ENCODE measurements around the gene NIPAL4. TPM values are rescaled to one million over a fixed set of nuclear protein-coding genes. Genes with fewer than 3 reads are reported as not detected.
A peak's percentile ranks its signal among the peaks of the same experiment; 100 is the strongest.

Gene NIPAL4
- total RNA-seq, 2 experiments from 2014 or later, result 0.60 to 0.64 TPM

DNA sequence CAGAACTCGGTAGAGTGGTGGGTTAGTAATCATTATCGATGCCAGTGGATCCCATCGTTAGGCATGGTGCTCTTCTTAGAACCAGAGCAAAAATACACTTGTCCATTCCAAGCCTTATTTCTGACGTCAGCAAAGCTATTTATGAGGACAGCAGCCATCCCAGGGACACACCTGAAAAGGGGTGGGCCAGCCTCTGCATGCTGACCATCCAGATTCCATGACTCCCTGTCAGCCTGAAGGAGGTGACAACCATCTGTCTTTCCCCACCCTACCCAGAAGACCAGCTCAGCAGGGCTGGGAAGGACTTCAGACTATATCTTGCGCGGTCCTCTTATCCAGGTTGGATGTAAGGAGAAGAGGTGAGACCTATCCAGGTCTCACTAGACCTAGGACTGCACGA, 5.7 kb upstream of the NIPAL4 start:
- Mint-ChIP-seq H3K27me3 (peaks cover 10% of the 10 kb centered on the region), H3K4me3 (no peak overlapping the region), H3K27ac (no peak overlapping the region), H3K36me3 (no peaks in the 10 kb centered on the region), H3K9me3 (no peaks in the 10 kb centered on the region), H3K4me1 (peaks cover 2% of the 10 kb centered on the region)
- DNase-seq, result no peak

DNA sequence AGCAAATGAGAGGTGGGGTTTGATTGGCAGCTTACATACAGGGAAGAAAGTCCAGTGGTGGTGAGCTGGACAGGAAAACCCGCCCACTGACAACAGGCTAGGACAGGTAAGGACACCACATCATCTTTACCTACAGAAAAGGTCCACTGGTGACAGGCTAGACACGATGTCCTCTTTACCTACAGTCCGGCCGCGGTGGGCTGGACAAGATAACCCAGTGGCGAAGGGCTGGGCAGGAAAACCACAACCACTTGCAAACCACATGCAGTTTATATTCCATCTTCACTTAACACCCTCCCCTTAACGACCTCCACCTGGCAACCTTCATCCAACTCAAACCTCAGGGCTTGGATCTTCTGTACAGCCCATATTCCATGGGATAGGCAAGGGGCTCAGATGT, 5.0 kb upstream of the NIPAL4 start:
- H3K4me3 Mint-ChIP-seq, result no peak overlapping the region
- H3K27me3 Mint-ChIP-seq, result peaks cover 15% of the 10 kb centered on the region
- H3K9me3 Mint-ChIP-seq, result no peaks in the 10 kb centered on the region
- H3K4me1 Mint-ChIP-seq, result peaks cover 4% of the 10 kb centered on the region
- no peak for DNase-seq
- H3K27ac Mint-ChIP-seq, result no peak overlapping the region
- no peaks in the 10 kb centered on the region for H3K36me3 Mint-ChIP-seq

DNA sequence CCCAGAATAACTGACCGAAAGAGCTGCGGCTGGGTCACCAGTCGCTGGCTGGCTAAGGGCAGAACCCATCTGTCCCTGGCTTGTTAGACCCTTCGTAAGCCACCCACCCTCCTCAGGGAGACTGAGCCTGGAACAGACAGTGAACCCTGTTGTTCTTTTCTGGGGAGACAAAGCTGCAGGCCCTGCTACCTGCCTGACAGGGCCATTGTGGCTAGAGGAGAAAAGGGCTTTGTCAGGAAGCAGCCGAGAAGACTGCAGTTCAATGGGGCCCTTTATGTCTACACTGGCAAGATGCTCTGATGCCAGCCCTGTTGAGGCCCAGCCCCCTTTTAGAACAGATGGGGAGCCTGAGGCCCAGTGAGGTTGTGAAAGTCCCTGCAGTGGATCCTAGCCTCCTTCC, 3.7 kb upstream of the NIPAL4 start:
- Mint-ChIP-seq H3K27ac (no peak overlapping the region), H3K36me3 (no peaks in the 10 kb centered on the region), H3K4me1 (peaks cover 12% of the 10 kb centered on the region), H3K9me3 (no peaks in the 10 kb centered on the region), H3K4me3 (no peak overlapping the region), H3K27me3 (peaks cover 27% of the 10 kb centered on the region)
- no peak for DNase-seq

DNA sequence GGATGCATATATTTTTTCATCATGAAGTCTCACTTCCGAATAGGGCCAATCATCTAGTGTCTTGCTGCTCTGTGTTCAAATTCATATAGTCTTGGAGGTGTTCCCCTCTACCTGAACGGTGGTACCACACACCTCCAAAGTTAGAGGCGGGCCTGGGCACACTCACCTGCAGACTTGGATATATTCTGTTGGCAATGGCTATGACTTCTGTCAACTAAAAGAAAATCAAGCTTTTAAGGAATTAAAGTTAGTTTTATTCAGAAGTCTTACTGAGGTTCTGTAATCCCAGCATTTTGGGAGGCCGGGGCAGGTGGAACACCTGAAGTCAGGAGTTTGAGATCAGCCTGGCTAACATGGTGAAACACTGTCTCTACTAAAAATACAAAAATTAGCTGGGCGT, 2.6 kb upstream of the NIPAL4 start:
- DNase-seq, result no peak
- H3K27ac Mint-ChIP-seq, result no peak overlapping the region
- H3K4me1 Mint-ChIP-seq, result peaks cover 12% of the 10 kb centered on the region
- no peaks in the 10 kb centered on the region for H3K9me3 Mint-ChIP-seq
- peaks cover 37% of the 10 kb centered on the region for H3K27me3 Mint-ChIP-seq
- no peak overlapping the region for H3K4me3 Mint-ChIP-seq
- no peaks in the 10 kb centered on the region for H3K36me3 Mint-ChIP-seq

DNA sequence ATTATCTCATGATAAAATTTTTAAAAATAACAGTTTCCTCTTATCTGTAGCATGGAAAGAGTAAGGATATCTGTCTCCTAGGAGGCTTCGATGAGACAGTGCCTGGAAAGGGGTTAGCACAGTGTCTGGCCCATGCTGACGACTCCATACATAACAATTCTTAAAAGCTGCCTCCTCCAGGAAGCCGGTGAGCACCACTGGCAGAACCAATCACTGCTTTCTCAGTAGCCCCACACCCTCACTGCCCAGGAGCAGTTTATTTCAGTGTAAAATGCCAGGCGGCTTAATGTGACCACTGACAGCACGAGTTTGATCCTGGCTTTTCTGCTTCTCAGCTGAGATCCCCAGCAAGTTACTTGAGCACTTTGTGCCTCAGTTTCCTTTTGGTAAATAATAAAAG, 1.2 kb upstream of the NIPAL4 start:
- no peak for DNase-seq
- H3K27ac Mint-ChIP-seq, result no peak overlapping the region
- H3K27me3 Mint-ChIP-seq, result peaks cover 42% of the 10 kb centered on the region
- peaks cover 15% of the 10 kb centered on the region for H3K4me1 Mint-ChIP-seq
- H3K36me3 Mint-ChIP-seq, result no peaks in the 10 kb centered on the region
- no peaks in the 10 kb centered on the region for H3K9me3 Mint-ChIP-seq
- H3K4me3 Mint-ChIP-seq, result no peak overlapping the region

DNA sequence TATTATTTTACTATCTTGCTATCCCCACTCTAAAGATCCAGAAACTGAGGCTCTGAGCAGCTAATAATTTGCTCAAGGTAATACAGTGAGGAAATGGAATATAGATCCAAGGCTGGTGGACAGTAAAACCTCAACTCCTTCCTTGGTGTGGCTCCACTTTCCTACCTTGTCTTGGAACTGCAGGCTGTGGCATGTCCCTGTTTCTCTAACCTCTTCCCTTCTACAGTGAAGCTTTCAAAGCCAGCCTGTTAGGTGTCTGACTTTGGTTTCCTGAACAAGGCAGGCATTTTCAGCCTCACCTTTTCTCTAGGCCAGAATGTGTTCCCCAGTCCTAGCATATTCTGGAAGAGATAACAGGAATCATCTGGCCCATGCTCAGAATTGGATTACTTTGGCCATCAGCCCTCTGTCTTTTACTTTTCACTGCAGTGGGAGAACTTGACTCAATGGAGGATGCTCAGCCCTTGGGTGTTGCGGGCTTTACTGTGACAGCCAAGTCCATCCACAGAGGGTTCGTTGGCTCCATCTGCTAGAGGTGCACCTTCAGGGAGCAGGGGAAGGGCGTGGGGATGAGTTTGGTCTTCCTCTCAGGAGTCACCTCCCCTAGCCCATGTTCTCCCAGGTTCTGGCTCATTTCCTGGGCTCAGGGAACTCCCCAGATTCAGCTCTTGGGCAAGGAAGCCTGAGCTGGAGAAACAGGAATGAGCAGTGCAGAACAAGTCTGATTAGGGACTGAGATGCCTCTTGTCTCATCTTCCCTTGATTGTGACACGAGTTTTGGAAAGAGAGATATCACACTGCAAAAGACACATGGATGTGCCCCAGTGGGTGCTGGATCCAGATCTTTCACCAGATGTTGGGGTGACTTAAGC, 1.1 kb downstream of the NIPAL4 start:
- Mint-ChIP-seq H3K4me1 (peaks cover 25% of the 10 kb centered on the region), H3K27me3 (peaks cover 51% of the 10 kb centered on the region), H3K27ac (no peak overlapping the region), H3K4me3 (peak overlapping the region; percentile 64), H3K9me3 (no peaks in the 10 kb centered on the region), H3K36me3 (no peaks in the 10 kb centered on the region)
- DNase-seq, result no peak

DNA sequence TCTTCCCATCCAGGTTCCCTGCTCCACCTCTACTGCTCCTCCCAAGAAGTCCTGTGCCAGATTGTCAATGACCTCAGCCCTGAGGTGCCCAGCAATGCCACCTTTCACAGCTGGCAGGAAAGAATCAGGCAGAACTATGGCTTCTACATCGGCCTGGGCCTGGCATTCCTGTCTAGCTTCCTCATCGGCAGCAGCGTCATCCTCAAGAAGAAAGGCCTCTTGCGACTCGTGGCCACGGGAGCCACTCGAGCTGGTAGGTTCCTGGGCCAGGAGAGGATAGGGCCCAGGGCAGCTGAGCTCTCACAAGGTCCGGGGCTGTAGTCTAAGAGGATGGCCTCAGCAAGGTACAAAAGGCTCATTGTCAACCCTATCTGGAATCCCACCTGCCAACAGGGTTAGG, 3.1 kb downstream of the NIPAL4 start:
- DNase-seq, result no peak
- no peaks in the 10 kb centered on the region for H3K36me3 Mint-ChIP-seq
- H3K27me3 Mint-ChIP-seq, result peaks cover 51% of the 10 kb centered on the region
- no peaks in the 10 kb centered on the region for H3K9me3 Mint-ChIP-seq
- H3K4me1 Mint-ChIP-seq, result peaks cover 25% of the 10 kb centered on the region
- H3K27ac Mint-ChIP-seq, result no peak overlapping the region
- no peak overlapping the region for H3K4me3 Mint-ChIP-seq

DNA sequence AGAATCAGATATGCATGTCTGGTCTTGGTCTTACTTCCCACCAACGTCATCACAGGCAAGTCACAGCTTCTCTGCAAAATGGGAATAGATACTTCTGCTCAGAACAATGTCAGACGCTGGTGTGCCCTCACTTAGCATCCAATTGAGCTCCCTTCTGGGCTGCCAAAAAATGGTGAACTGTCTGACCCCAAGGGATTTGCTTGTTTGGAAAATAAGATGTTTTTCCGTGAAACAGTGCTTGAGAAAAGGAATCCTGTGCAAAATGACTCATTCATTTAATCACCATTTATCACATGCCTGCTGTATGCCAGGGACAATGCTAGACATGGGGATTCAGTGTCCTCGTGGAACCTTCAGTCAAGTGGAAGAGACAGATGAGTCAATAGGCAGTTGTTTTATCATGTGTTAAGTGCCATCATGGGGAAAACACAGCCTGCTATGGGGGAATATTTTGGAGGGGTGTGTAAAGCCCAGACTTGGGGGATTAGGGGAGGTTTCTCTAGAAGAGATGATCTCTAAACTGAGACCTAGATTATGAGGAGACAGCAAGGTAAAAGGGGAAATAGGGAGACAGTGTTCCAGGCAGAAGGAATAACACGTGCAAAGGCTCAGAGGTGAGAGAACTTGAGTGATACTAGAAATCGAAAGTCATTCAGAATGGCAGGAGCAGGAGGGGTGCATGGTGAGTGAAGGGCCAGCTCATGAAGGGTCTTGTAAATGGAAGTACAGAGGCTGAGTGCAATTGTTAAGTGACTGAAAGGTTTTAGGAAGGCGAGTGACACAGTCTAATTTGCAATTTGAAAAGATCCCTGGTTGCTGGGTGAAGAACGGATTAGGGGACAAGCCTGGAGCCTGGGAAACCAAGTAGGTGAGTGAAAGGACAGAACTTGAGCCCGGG, 3.9 kb downstream of the NIPAL4 start:
- H3K27ac Mint-ChIP-seq, result no peak overlapping the region
- H3K36me3 Mint-ChIP-seq, result no peaks in the 10 kb centered on the region
- peaks cover 25% of the 10 kb centered on the region for H3K4me1 Mint-ChIP-seq
- DNase-seq, result no peak
- H3K9me3 Mint-ChIP-seq, result no peaks in the 10 kb centered on the region
- no peak overlapping the region for H3K4me3 Mint-ChIP-seq
- peaks cover 49% of the 10 kb centered on the region for H3K27me3 Mint-ChIP-seq

DNA sequence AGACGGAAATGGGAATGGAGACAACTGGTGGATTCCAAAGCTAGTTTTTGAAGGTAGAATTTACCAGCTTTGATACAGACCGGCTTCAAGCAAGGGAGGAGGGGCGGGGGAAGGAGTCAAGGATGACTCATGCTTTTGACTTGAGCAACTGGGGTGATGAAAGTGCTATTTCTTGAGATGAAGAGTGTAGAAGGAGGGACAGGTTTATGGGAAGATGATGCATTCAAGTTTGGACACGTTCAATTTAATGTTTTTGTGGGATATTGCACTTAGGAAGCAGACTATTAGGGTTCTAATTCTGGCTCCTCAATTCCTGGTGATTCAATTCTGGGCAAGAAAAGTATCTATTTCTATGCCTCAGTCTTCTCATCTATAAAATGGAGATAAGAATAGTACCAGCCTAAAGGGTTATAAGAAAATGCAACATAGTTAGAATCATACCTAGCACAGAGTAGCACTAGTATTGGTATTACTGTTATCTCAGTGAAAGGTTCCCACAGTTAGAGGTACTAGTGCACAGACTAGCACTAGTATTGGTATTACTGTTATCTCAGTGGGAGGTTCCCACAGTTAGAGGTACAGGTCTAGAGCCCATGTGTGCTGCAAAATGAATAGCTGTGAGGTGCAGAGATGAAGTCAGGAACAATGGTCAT, 4.6 kb downstream of the NIPAL4 start:
- Mint-ChIP-seq H3K27me3 (peaks cover 41% of the 10 kb centered on the region), H3K4me1 (peaks cover 22% of the 10 kb centered on the region), H3K36me3 (no peaks in the 10 kb centered on the region), H3K27ac (peak overlapping the region; percentile 6), H3K9me3 (no peaks in the 10 kb centered on the region), H3K4me3 (no peak overlapping the region)
- peak; percentile 53 for DNase-seq

DNA sequence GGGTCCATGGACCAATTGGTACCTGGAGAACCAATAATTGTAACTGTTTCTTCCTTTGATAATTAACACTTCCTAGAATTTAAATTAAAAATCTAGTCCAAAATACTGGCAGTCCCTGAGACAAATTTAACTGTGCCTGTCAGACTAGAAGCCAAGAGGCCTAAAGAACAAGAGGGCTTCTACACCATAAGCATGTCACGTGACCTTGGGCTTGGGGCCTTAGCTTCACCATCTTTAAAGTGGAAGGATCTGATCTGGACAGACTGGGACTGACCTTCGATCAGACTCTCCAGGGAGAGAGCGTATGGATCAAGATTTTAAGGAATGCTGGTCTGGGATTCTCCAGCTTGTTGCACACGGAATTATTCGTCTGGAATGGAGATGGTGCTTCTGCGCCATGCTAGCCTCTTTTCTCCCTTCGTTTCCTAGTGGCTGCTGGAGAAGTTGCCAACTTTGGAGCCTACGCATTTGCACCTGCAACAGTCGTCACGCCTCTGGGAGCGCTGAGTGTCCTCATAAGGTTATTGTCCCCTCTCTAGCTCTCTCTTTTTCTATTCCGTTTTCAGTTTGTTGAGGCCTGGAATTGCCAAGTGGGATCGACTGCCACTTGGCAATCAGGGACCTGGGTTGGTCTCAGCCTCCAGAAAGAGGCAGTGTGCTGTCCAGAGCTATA, 8.4 kb downstream of the NIPAL4 start:
- H3K4me3 Mint-ChIP-seq, result no peak overlapping the region
- H3K4me1 Mint-ChIP-seq, result peaks cover 15% of the 10 kb centered on the region
- no peak for DNase-seq
- H3K36me3 Mint-ChIP-seq, result no peaks in the 10 kb centered on the region
- H3K27me3 Mint-ChIP-seq, result peaks cover 17% of the 10 kb centered on the region
- H3K9me3 Mint-ChIP-seq, result no peaks in the 10 kb centered on the region
- no peak overlapping the region for H3K27ac Mint-ChIP-seq

DNA sequence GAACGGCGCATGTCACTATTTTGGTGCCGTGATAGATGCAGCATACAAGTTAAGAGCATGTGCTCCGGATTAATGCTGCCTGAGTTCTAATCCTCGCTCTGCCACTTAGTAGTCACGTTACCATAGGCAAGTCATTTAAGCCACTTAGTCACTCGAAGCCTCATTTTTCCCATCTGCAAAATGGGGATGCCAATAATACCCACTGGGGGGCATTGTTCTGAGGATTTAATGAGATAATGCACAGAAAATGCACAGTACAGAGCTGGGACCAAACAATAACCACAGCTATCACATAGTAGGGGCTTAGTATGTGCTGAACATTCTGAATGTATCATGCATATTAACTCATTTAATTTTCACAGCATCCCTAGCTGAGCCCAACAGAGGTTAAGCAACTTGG, 9.1 kb downstream of the NIPAL4 start:
- Mint-ChIP-seq H3K36me3 (no peaks in the 10 kb centered on the region), H3K9me3 (no peaks in the 10 kb centered on the region), H3K27ac (no peak overlapping the region), H3K4me1 (peaks cover 10% of the 10 kb centered on the region), H3K27me3 (peaks cover 11% of the 10 kb centered on the region), H3K4me3 (no peak overlapping the region)
- DNase-seq, result no peak

DNA sequence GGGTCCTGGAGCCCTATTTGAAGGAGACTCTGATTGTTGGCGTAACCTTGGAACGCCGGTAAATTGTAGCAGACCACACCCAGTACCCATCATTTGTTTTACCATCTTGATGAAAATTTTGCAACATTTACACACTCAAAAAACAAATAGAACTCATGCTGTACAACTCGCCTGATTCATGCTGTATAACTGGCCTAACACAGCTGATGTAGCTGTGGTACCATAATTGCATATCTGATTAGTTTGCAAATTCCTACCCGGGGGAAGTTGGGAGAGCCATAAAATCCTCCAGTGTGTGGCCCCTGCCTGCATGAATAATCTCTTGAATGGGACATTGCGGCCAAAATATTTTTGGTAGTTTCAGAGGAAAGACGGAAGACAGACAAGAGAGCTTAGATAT, 9.7 kb downstream of the NIPAL4 start:
- no peak overlapping the region for H3K27ac Mint-ChIP-seq
- H3K36me3 Mint-ChIP-seq, result no peaks in the 10 kb centered on the region
- no peaks in the 10 kb centered on the region for H3K9me3 Mint-ChIP-seq

DNA sequence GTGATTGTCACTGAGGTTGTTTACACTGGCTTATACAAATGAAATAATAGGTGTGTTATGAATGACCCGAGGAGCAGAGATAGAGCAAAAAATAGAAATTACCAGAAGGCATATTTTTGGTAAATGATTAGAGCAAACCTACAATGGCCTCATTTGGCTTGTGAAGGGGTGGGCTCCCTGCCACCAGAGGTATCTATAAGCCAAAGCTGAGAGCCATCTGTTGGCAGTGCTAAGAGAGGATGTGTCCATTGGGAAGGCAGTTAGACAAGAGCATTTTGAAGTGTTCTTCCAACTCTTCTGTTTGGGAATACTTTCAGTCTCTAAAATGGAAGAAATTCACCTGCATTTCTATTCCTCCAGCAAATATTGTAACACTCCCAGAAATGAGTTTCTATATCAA, 10.6 kb downstream of the NIPAL4 start:
- Mint-ChIP-seq H3K27me3 (peaks cover 4% of the 10 kb centered on the region), H3K36me3 (no peaks in the 10 kb centered on the region), H3K4me1 (no peaks in the 10 kb centered on the region), H3K4me3 (no peak overlapping the region), H3K27ac (no peak overlapping the region), H3K9me3 (no peaks in the 10 kb centered on the region)
- no peak for DNase-seq

More for the DNA sequence above, 9.7 kb downstream of the NIPAL4 start:
- peaks cover 8% of the 10 kb centered on the region for H3K27me3 Mint-ChIP-seq
- peaks cover 3% of the 10 kb centered on the region for H3K4me1 Mint-ChIP-seq
- H3K4me3 Mint-ChIP-seq, result no peak overlapping the region
- no peak for DNase-seq

DNA sequence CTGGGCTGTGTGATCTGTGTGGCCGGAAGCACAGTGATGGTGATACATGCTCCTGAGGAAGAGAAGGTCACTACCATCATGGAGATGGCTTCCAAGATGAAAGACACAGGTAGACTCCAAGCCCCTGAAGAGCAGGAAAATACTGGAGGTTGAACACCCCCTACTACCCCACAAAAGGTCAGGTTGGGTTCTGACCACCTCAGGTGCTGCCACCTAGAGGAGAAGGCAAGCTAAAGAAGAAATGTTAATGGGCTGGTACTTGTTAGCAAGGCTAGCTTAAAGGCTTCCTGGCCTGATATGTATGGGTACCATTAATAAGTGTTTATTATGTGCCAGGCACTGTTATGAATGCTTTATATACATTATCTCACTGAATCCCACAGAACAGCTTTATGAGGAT, 11.7 kb downstream of the NIPAL4 start:
- Mint-ChIP-seq H3K36me3 (no peaks in the 10 kb centered on the region), H3K27me3 (peaks cover under 1% of the 10 kb centered on the region), H3K9me3 (no peaks in the 10 kb centered on the region), H3K27ac (no peak overlapping the region), H3K4me1 (no peaks in the 10 kb centered on the region), H3K4me3 (no peak overlapping the region)
- peak; percentile 15 for DNase-seq

Measured in activated naive CD8-positive, alpha-beta T cell treated with anti-CD3 and anti-CD28 coated beads for 36 hours (primary cell).